IPS-18a (cell line): Measurements from ENCODE around the gene PPM1F.

Experiments
- H3K27ac ChIP-seq: one replicate; pipeline ENCODE4 v1.5.1; 2013; ENCODE audit warnings: low read length
- H3K27me3 ChIP-seq: one replicate; pipeline ENCODE4 v1.6.1; 2013; ENCODE audit warnings: mild to moderate bottlenecking, low read length; ENCODE audit not compliant: control insufficient read depth, insufficient read depth
- H3K36me3 ChIP-seq: one replicate; pipeline ENCODE4 v1.6.1; 2013; ENCODE audit warnings: low read depth, low read length; ENCODE audit not compliant: control insufficient read depth
- H3K4me1 ChIP-seq: one replicate; pipeline ENCODE4 v1.6.1; 2013; ENCODE audit warnings: low read depth, low read length; ENCODE audit not compliant: control insufficient read depth
- H3K4me3 ChIP-seq: one replicate; pipeline ENCODE4 v1.5.1; 2013; ENCODE audit warnings: low read length
- H3K9ac ChIP-seq: one replicate; pipeline ENCODE4 v1.6.1; 2013; ENCODE audit warnings: mild to moderate bottlenecking, low read length, moderate library complexity
- H3K9me3 ChIP-seq: one replicate; pipeline ENCODE4 v1.6.1; 2013; ENCODE audit warnings: low read depth, low read length; ENCODE audit not compliant: control insufficient read depth

Gene PPM1F

DNA sequence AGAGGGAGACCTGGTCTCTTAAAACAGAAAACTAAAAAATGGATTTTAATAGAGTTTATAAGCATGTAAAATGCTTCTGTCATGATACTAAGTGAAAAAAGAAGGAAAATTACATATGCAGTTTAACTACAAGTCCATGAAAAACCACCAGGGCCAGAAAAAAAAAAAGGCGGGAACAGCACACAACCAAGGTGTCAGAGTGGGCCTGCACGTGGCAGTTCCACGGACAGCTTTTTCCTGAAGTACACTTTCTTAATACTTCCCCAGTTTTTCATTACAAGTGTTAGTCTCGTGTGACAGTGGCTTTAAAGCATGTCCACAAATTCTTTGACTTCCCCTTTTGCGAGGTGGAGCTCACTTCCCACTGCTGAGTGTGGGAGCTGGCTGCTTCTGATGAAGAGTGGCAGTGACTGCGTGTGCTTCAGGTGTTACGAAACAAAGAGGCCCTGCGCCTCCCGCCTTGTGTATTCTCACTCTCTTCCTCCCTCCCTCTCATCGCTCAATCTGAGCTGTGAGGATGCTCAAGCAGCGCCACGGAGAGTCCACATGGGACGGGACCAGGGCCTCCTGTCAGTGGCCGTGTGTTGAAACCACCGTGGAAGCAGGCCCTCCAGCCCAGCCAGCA is 16.4 kb downstream of the PPM1F start:
- Histone ChIP-seq H3K9me3 (no peaks in the 10 kb centered on the region), H3K27me3 (no peaks in the 10 kb centered on the region), H3K27ac (no peak overlapping the region), H3K4me3 (no peak overlapping the region), H3K36me3 (no peaks in the 10 kb centered on the region), H3K4me1 (peaks cover 3% of the 10 kb centered on the region), H3K9ac (no peak overlapping the region)

DNA sequence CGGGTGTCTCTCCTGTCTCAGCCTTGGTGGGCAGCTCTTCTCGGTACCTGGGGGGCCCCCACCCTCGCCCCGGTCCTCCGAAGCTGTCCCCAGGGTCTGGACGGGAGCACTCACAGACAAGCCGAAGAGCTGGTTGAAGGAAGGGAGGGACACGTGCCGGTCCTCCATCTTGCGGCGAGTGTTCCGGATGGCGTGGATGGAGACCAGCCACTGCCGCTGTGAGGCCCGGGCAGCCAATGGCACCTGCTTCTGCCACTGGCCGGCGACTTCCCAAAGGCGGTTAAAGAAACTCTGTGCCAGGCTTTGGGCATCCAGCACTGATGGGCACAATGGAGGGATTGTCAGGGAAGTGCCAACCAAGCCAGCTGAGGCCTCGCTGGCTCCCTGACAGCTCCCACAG is 18.7 kb downstream of the PPM1F start:
- Histone ChIP-seq H3K4me1 (peaks cover 3% of the 10 kb centered on the region), H3K27me3 (no peaks in the 10 kb centered on the region), H3K4me3 (no peak overlapping the region), H3K27ac (no peak overlapping the region), H3K36me3 (peaks cover 6% of the 10 kb centered on the region), H3K9ac (no peak overlapping the region), H3K9me3 (no peaks in the 10 kb centered on the region)

DNA sequence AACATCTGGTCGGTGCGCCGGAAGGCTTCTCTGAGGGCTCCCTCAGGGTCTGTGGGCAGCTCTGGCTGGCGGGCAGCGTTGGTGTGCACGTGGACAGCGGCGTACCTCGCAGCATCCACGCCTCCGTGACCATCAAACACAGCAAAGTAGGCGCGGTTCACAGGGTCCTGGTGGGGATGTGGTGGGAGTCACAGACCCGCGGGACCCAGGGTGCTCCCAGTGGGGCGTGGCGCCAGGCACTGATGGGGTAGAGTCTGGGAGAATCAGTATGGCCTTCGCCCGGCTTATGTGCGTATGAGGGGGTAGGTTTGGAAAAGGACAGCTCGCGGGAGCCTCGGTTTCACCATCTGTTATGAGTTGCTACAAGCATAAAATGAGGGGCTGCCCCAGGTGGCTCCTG is 19.2 kb downstream of the PPM1F start:
- H3K9me3 ChIP-seq: no peaks in the 10 kb centered on the region
- peaks cover 6% of the 10 kb centered on the region for H3K36me3 ChIP-seq
- peaks cover 3% of the 10 kb centered on the region for H3K4me1 ChIP-seq
- H3K27me3 ChIP-seq: no peaks in the 10 kb centered on the region
- H3K9ac ChIP-seq: no peak overlapping the region
- H3K27ac ChIP-seq: no peak overlapping the region
- H3K4me3 ChIP-seq: no peak overlapping the region

DNA sequence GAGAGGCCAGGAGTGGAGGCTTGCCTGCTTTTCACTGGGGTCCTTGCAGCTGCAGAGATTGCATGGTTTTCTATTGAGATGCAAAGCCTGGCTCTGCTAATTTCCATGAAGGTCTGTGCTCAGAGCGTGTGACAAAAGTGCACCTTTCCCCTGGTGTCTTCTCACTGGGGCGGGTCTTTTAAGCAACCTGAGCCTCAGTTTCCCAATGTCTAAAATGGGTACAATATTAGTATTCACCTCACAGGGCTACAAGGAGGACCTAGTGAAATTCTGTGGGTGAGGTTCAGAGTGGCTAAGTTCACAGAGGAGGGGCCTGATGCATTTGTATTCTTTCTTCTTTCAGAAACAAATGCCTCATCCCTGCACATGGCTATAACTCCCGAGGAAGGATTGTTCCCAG is 20.3 kb downstream of the PPM1F start:
- Histone ChIP-seq H3K27ac (no peak overlapping the region), H3K4me3 (no peak overlapping the region), H3K9ac (no peak overlapping the region), H3K9me3 (no peaks in the 10 kb centered on the region), H3K4me1 (peaks cover 4% of the 10 kb centered on the region), H3K27me3 (no peaks in the 10 kb centered on the region), H3K36me3 (peaks cover 6% of the 10 kb centered on the region)

DNA sequence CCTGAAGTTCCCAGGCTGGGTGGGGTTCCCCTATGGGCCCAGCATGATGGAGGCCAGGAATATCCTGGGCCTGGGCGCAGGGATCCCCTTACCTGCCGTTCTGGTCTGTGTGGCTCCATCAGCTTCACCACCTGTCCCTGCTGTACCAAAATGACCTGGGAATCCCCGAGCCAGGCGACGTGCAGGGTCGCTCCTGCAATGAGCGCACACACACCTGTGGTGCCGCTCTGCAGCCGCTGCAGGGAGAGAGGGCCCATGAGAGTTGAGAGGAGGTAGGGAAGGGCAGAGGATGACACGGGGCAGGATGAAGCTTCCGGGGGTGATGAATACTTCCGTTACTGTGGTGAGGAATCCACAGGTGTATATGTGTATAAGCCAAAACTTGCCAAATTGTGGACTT is 21.6 kb downstream of the PPM1F start:
- Histone ChIP-seq H3K4me1 (peaks cover 9% of the 10 kb centered on the region), H3K27me3 (no peaks in the 10 kb centered on the region), H3K9me3 (no peaks in the 10 kb centered on the region), H3K27ac (no peak overlapping the region), H3K9ac (no peak overlapping the region), H3K36me3 (peaks cover 6% of the 10 kb centered on the region), H3K4me3 (no peak overlapping the region)

DNA sequence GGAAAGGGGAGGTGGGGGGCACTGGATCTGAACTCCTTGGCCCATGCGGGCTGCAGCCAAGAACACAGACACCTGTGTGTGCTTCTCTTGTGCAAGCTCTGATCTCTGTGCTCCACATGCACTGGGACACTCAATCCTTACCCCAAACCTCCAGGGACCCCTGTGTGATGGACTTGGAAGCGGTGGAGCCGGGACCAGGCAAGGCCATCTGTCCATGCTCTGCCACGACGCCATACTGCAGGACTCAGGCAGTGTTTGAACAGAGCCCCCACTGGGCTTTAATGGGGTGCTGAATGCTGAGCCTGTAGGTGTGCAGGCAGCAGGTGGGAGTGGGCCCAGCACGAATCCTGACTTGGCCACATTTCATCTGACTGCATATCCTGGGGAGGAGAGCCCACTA is 23.4 kb downstream of the PPM1F start:
- Histone ChIP-seq H3K9ac (no peak overlapping the region), H3K36me3 (peaks cover 6% of the 10 kb centered on the region), H3K9me3 (no peaks in the 10 kb centered on the region)

DNA sequence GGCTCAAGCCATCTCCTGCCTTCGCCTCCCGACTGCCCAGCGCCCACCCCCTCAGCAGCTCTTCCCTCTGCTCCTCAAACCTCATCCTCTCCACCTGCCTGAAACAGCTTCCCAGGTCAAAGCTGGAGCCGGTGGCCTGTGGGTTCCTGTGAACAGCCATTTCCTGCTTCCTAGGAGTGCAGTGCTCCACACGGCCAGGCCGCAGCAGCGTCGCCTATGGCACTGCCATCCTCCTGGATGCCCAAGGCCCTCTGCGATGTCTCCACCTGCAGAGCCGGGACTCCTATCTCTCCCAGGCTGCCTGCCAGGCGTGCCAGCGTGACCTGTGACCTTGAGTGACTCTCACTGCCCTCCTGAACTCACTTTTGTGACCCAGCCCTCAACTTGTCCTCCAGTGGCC is 24.6 kb downstream of the PPM1F start:
- Histone ChIP-seq H3K27ac (no peak overlapping the region), H3K27me3 (no peaks in the 10 kb centered on the region), H3K9ac (no peak overlapping the region), H3K9me3 (no peaks in the 10 kb centered on the region), H3K4me3 (no peak overlapping the region), H3K4me1 (peaks cover 20% of the 10 kb centered on the region), H3K36me3 (peaks cover 6% of the 10 kb centered on the region)

More for the DNA sequence above, 23.4 kb downstream of the PPM1F start:
- Histone ChIP-seq H3K27ac (no peak overlapping the region), H3K4me3 (no peak overlapping the region), H3K27me3 (no peaks in the 10 kb centered on the region), H3K4me1 (peaks cover 20% of the 10 kb centered on the region)

DNA sequence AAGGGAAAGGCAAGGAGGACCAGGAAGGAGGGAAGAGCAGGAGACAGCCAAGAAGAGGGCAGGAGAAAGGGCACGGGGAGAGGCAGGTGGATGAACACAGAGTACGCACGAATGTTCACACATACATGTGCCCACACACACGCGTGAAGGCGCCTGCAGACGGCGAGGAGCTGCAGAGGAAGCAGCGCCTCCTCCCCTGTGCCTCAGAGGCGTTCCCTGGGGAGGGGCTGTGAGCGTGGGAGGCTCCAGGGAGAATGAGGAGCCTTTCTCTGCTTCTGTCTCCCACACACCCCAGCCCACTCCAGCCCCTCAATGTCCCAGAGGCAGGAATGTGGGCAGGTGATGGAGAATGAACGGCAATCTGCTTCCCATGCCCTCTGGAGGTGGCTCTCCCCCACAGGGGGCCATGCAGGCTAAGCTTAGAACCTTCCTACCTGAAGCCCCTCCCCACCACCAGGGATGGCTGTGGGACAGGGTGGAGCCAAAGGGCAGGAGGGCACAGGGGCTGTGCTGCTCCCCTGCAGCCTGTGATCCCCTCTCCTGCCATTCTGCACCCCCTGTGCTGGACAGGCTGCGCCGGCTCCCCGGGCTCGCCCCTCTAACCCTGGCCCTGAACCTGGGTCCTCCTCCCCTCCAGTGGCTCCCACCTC is 25.3 kb downstream of the PPM1F start:
- peaks cover 25% of the 10 kb centered on the region for H3K4me1 ChIP-seq
- H3K9me3 ChIP-seq: no peaks in the 10 kb centered on the region
- no peak overlapping the region for H3K27ac ChIP-seq
- peaks cover 6% of the 10 kb centered on the region for H3K36me3 ChIP-seq
- H3K4me3 ChIP-seq: no peak overlapping the region
- H3K27me3 ChIP-seq: no peaks in the 10 kb centered on the region
- no peak overlapping the region for H3K9ac ChIP-seq

DNA sequence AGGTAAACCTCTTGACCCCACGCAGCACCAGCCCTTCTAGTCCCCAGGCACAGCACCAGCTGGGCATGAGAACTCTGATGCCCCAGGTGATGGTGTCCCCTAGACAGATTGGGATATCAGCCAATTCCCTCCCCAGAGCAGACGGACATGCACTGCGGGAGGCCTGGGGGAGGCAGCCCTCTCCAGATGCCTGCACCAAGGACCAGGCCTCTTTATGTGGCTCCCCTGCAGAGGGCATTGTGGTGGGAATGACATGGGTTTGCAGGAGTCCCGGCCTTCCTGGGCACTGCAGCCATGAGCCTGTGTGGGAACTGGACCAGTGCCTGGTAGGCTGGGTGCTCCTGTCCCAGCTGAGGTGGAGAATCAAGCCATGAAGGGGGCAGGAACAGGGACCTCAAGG is 25.9 kb downstream of the PPM1F start:
- H3K27me3 ChIP-seq: no peaks in the 10 kb centered on the region
- no peak overlapping the region for H3K27ac ChIP-seq
- H3K4me3 ChIP-seq: no peak overlapping the region
- no peak overlapping the region for H3K9ac ChIP-seq
- H3K4me1 ChIP-seq: peaks cover 31% of the 10 kb centered on the region
- no peaks in the 10 kb centered on the region for H3K9me3 ChIP-seq
- H3K36me3 ChIP-seq: peaks cover 6% of the 10 kb centered on the region

DNA sequence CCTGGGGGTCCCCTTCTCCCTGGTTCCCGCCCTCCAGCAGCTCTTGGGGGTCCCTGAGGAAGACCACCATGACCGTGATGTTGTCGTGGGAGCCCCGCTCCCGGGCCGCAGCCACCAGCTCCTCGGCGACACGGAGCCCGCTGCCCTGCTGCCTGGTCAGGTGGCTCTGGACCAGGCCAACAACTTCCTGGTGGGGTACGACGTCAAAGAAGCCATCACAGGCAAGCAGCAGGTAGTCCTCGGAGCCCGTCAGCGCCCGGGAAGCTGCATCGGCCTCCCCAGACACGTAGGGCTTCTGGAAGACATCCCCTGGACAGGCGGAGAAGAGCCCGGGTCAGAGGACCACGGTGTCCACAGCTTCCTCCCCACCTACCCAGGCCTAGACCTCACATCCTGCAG is 29.5 kb downstream of the PPM1F start:
- no peak overlapping the region for H3K9ac ChIP-seq
- H3K27ac ChIP-seq: no peak overlapping the region
- H3K4me1 ChIP-seq: peaks cover 54% of the 10 kb centered on the region

DNA sequence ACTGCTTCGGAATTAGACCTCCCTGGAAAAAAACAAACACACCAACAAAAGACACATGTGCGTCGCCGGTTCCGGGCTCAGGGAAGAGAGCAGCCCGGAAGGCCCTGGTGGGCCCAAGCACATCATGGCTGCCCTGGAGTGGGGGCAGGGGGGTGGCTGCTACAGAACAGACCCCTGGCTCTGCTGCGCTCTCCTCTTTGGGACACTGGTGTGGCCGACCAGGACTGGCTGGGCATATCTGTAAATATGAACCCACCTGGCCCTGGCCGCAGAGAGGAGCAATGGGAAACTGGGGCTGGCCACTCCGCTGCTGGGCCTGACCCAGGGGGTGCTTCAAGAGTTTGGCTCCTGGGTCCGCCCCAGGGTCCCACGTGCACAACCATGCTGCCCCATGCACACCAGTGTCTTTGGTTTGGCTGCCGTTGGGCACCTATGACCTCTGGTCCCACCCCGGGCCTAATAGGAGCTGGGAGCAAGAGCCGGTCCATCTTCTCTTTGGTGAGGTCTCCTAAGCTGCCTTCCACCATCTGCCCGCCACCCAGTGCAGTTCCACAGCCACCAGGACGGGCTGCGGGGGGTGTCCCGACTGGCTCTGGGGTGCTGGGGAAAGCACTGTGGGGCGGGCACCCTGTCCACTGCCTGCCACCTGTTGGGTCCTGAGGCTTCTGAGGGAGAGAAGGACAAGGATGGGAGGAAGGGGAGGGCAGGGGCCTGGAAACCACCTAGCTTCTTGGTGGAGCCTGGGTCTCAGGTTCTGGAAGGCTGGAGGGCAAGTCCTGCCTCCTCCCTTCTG is 30.1 kb downstream of the PPM1F start:
- no peaks in the 10 kb centered on the region for H3K9me3 ChIP-seq
- H3K27ac ChIP-seq: peak overlapping the region; percentile 32
- no peak overlapping the region for H3K4me3 ChIP-seq
- H3K27me3 ChIP-seq: no peaks in the 10 kb centered on the region
- H3K9ac ChIP-seq: peak overlapping the region; percentile 51
- peaks cover 54% of the 10 kb centered on the region for H3K4me1 ChIP-seq
- H3K36me3 ChIP-seq: no peaks in the 10 kb centered on the region

More for the DNA sequence above, 29.5 kb downstream of the PPM1F start:
- no peaks in the 10 kb centered on the region for H3K27me3 ChIP-seq
- no peak overlapping the region for H3K4me3 ChIP-seq
- no peaks in the 10 kb centered on the region for H3K36me3 ChIP-seq
- H3K9me3 ChIP-seq: no peaks in the 10 kb centered on the region
